Measurements from ENCODE around the gene PPP1R9B. TPM values are rescaled to one million over a fixed set of nuclear protein-coding genes. Genes with fewer than 3 reads are reported as not detected.

Gene PPP1R9B
- total RNA-seq, 1 experiment from 2014 or later = 23.0 TPM

- no peaks in the 10 kb centered on the region for H3K79me2 ChIP-seq (ENCODE audit: insufficient read depth, low read length)
- no peaks in the 10 kb centered on the region for H3K23me2 ChIP-seq (ENCODE audit: insufficient read length, low read depth, low read length, poor library complexity, severe bottlenecking)
- Mint-ChIP-seq H3K4me3 (no peak overlapping the region), H3K36me3 (ENCODE audit: insufficient read depth in 1 of 3, low read depth in 3 of 3) (no peaks in the 10 kb centered on the region), H3K4me1 (peaks cover 20 to 49% of the 10 kb centered on the region in 2 experiments), H3K27me3 (ENCODE audit: low read depth) (peaks cover 4% of the 10 kb centered on the region), H3K9me3 (no peaks in the 10 kb centered on the region; a peak in 1 of 5 replicates), H3K27ac (peak overlapping the region in 1 of 3 experiments; percentile 13; a peak in 1 of 7 replicates)
- H3T11ph ChIP-seq (ENCODE audit: low read length) = no peak overlapping the region
- H2AK5ac ChIP-seq (ENCODE audit: insufficient read length, low read length) = no peak overlapping the region
- H4K8ac ChIP-seq (replicated peaks; ENCODE audit: insufficient read length, low read depth, low read length) = no peak overlapping the region
- no peak overlapping the region for H3K9ac ChIP-seq (ENCODE audit: extremely low read depth, insufficient read length, low read length)
- peaks cover 3% of the 10 kb centered on the region; the same call in 1 of the 2 replicates for H3K4me1 ChIP-seq (ENCODE audit: insufficient read depth, low read length)
- no peak overlapping the region for H3K56ac ChIP-seq (ENCODE audit: insufficient read length, low read depth, low read length)
- H2AFZ ChIP-seq (ENCODE audit: low read length) = no peak overlapping the region
- no peak overlapping the region for H4K5ac ChIP-seq (ENCODE audit: insufficient read length, low read depth, low read length)
- H3K79me1 ChIP-seq (ENCODE audit: insufficient read depth, low read depth, low read length, poor library complexity, severe bottlenecking) = no peaks in the 10 kb centered on the region
- WGBS (ENCODE audit: extremely low coverage, insufficient read length, low lambda C conversion rate) = no CpG with 5 or more reads among the region's 14 CpGs
- H3K4ac ChIP-seq (ENCODE audit: low read depth, low read length) = no peak overlapping the region
- H4K20me1 ChIP-seq (ENCODE audit: control insufficient read depth, insufficient read depth, insufficient read length) = no peaks in the 10 kb centered on the region
- peak; percentile 67 for TF ChIP-seq CTCF (conservative IDR thresholded peaks at IDR 0.05)
- H3K14ac ChIP-seq (ENCODE audit: insufficient read depth, low read length) = no peak overlapping the region
- H3K9me3 ChIP-seq (ENCODE audit: control insufficient read depth, low read depth, low read length) = no peaks in the 10 kb centered on the region
- no peak overlapping the region for H3K4me2 ChIP-seq (ENCODE audit: insufficient read depth, insufficient read length, low read length)
- no peak overlapping the region for H4K91ac ChIP-seq (ENCODE audit: insufficient read length, low read depth, low read length)
- H2BK20ac ChIP-seq (ENCODE audit: low read depth, low read length, poor library complexity, severe bottlenecking) = no peak overlapping the region
- H2BK5ac ChIP-seq (ENCODE audit: insufficient read length, low read length) = no peak overlapping the region
- no peak overlapping the region for H2BK12ac ChIP-seq (ENCODE audit: insufficient read length, low read depth, low read length)
- no peaks in the 10 kb centered on the region for H3K27me3 ChIP-seq (ENCODE audit: insufficient read depth, low read length)
- no peak overlapping the region for H3K23ac ChIP-seq (ENCODE audit: insufficient read length, low read depth, low read length)
- H2BK15ac ChIP-seq (ENCODE audit: low read depth, low read length) = no peak overlapping the region
- no peak overlapping the region for H3K27ac ChIP-seq (ENCODE audit: insufficient read length, low read depth, low read length)
- H3K18ac ChIP-seq (ENCODE audit: insufficient read length, low read depth, low read length) = no peak overlapping the region
- DNase-seq = peak; percentile 91
- H2BK120ac ChIP-seq (ENCODE audit: low read depth, low read length, poor library complexity, severe bottlenecking) = no peak overlapping the region
Observed at GRCh38 chr17:50169121-50169764, 18.8 kb upstream of the PPP1R9B start.
